Activated CD4-positive, alpha-beta T cell treated with anti-CD3 and anti-CD28 coated beads, Interleukin-2, amount 10 ng/mL, durations not matched to agents 24 days and 14 days (primary cell): Measurements from ENCODE around the gene CCDC78. TPM values are rescaled to one million over a fixed set of nuclear protein-coding genes. Genes with fewer than 3 reads are reported as not detected.

ENCODE experiments used
- DNase-seq: peaks from one replicate; pipeline ENCODE4 v3.0.0; 2022
- H3K27ac Mint-ChIP-seq: one replicate; pipeline ENCODE4 v1.8.0; 2022; ENCODE audit warnings: mild to moderate bottlenecking, mixed read lengths
- H3K27me3 Mint-ChIP-seq: one replicate; pipeline ENCODE4 v1.8.0; 2022; ENCODE audit warnings: mixed read lengths
- H3K36me3 Mint-ChIP-seq: one replicate; pipeline ENCODE4 v1.8.0; 2022; ENCODE audit warnings: low read depth, mild to moderate bottlenecking, mixed read lengths
- H3K4me1 Mint-ChIP-seq: one replicate; pipeline ENCODE4 v1.8.0; 2021; ENCODE audit warnings: mixed read lengths
- H3K4me3 Mint-ChIP-seq: one replicate; pipeline ENCODE4 v1.8.0; 2022; ENCODE audit warnings: mild to moderate bottlenecking, moderate library complexity, mixed read lengths
- H3K9me3 Mint-ChIP-seq: one replicate; pipeline ENCODE4 v1.8.0; 2021; ENCODE audit warnings: mixed read lengths
- intact Hi-C: fragments of 100-400 bp; cut with micrococcal nuclease; formaldehyde crosslinking; loops from one replicate; pipeline ENCODE4 v1.15.1; 2023
- total RNA-seq: library from RNA; stranded (reverse); gene quantifications from 2 replicates; pipeline ENCODE4 v1.2.3, GENCODE V29; 2022

Gene CCDC78
- total RNA-seq, 1 donor from 2014 or later, result 6.9 TPM

DNA sequence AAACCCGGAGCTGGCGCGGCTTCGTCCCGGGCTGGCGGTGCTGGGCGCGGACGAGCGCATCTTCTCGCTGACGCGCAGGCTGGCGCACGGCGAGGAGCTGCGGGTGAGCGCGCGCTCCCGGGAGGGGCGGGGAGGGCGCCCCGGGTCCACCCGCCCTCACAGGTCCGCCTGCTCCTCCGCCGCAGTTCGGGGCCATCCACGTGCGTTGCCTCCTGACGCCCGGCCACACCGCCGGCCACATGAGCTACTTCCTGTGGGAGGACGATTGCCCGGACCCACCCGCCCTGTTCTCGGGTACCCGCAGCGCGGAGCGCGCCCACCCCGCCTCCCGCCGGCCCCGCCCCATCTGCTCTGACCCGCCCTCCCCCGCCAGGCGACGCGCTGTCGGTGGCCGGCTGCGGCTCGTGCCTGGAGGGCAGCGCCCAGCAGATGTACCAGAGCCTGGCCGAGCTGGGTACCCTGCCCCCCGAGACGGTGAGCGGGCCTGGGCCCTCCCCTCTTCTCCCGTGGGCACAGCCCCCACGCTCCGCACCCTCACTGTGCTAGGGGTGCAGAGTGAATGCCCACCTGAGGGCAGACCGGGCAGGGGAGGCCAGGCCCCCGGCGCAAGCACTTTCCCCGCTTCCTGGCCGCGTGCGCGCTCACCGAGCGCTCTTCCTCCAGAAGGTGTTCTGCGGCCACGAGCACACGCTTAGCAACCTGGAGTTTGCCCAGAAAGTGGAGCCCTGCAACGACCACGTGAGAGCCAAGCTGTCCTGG is 2.1 kb upstream of the CCDC78 start:
- Mint-ChIP-seq H3K27ac (no peak overlapping the region), H3K9me3 (no peaks in the 10 kb centered on the region), H3K4me3 (peak overlapping the region; percentile 64), H3K4me1 (no peaks in the 10 kb centered on the region), H3K36me3 (peaks cover 7% of the 10 kb centered on the region), H3K27me3 (peaks cover 3% of the 10 kb centered on the region)
- DNase-seq, result peak; percentile 89
- intact Hi-C loops, result loop anchor here (5.0 kb wide), 1 partner anchor 46 kb away; the partner anchor contains the start of genes JMJD8 and STUB1

DNA sequence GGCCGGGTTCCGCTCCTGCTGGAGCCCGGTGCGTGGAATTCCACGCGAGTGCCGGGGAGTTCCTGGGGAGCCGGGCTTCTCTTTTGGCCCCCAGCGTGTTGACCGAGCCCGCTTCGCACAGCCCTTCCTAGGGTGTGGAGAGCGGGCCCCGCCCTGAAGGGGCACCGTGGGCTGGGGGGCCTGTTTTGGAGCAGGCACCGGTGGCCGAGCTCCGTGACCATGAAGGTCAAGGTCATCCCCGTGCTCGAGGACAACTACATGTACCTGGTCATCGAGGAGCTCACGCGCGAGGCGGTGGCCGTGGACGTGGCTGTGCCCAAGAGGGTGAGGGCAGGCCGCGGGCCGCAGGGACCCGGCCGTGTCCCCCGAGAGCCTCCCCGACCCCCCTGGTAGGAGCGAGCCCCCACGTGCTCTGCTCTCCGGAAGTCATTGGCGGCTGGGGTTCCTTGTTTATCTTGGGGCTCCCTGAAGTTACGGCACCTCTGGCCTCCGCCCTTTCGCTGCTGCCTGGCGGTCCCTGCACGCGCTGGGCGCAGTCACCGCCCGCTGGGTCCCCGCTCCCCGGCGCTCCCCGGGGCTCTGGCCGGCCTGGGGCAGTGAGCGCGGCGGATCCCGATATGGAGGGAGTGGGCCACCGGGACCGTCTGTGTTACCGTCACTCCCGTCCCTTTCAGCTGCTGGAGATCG is 1.2 kb upstream of the CCDC78 start:
- Mint-ChIP-seq H3K27ac (no peak overlapping the region), H3K4me3 (peak overlapping the region; percentile 56), H3K36me3 (peaks cover 2% of the 10 kb centered on the region), H3K27me3 (peaks cover 3% of the 10 kb centered on the region), H3K4me1 (no peaks in the 10 kb centered on the region), H3K9me3 (no peaks in the 10 kb centered on the region)
- intact Hi-C loops, result loop anchor here (5.0 kb wide), 1 partner anchor 45 kb away; the partner anchor contains the start of genes JMJD8 and STUB1
- DNase-seq, result peak; percentile 78

DNA sequence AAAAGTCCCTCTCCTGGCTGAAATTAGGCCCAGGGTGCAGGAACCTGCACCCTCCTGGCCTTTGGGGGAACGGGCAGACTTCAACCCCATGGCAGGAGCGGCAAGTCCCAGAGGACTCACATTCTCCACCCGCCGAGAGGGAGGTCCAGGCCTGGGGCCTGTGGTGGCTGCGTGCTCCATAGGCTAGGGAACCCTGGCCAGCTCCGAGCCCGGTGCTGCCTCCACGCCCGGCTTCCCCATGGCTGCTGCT is 130 bp downstream of the CCDC78 start:
- DNase-seq, result no peak
- Mint-ChIP-seq H3K4me1 (no peaks in the 10 kb centered on the region), H3K9me3 (no peaks in the 10 kb centered on the region), H3K36me3 (no peaks in the 10 kb centered on the region), H3K4me3 (peak overlapping the region; percentile 17), H3K27me3 (peaks cover 3% of the 10 kb centered on the region), H3K27ac (no peak overlapping the region)
- intact Hi-C loops, result loop anchor here (5.0 kb wide), 1 partner anchor 44 kb away; the partner anchor contains the start of genes JMJD8 and STUB1

DNA sequence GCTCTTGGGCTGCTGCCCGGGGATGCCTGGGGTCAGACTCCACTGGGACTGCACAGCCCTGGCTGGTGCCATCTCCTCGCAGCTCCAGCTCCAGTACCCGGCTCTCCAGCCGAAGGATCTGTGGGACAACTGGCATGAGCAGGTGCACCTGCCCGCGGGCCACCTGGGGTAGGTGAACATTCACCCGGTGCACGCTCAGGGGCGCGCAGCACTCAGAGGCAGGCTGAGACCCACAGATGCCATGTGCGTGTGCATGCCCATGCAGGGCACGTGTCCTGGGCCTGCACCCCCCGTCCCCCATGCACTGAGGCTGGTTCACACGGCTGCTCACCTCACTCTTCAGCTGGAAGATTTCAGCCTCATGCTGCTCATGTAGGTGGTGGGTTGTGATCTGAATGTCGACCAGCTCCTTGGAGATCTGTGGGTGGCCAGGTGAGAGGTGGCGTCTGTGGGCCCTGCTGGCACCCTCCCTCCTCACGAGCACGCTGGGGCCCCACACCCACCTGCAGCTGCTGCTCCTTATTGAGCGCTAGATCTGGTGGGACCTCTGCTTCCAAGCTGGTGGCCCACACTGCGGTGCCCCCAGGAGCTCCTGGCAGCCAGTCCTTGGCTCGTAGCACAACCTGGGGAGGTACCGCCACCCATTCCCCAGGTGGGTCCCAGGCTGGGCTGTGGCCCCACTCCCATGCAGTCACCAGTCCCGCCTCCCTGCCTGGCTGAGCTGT is 618 bp downstream of the CCDC78 start:
- no peaks in the 10 kb centered on the region for H3K9me3 Mint-ChIP-seq
- no peaks in the 10 kb centered on the region for H3K36me3 Mint-ChIP-seq
- H3K4me3 Mint-ChIP-seq, result peak overlapping the region; percentile 17
- peak overlapping the region; percentile 15 for H3K27ac Mint-ChIP-seq
- H3K27me3 Mint-ChIP-seq, result peaks cover 3% of the 10 kb centered on the region
- DNase-seq, result no peak
- H3K4me1 Mint-ChIP-seq, result no peaks in the 10 kb centered on the region
- intact Hi-C loops, result loop anchor here (5.0 kb wide), 1 partner anchor 43 kb away; the partner anchor contains the start of genes JMJD8 and STUB1

DNA sequence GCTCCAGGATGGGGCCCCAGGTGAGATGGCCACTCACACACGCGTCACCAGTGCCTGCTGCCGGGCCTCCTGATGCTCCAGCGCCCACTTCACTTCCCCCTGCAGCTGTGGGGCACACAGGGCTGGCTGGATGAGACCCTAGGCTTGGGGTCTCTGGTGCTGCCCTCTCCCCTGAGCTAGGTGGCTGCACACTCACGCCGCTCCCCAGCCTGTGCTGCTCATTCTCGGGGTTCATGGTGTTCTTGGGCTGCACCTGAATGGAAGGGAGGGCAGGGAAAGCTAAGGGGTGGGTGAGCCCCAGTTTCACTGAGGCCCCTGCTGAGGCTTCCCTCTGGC is 1.2 kb downstream of the CCDC78 start:
- Mint-ChIP-seq H3K27ac (no peak overlapping the region), H3K27me3 (peaks cover 6% of the 10 kb centered on the region), H3K4me3 (no peak overlapping the region), H3K4me1 (peaks cover 3% of the 10 kb centered on the region), H3K9me3 (no peaks in the 10 kb centered on the region), H3K36me3 (no peaks in the 10 kb centered on the region)
- no peak for DNase-seq
- intact Hi-C loops, result loop anchor here (5.0 kb wide), 1 partner anchor 43 kb away; the partner anchor contains the start of genes JMJD8 and STUB1

- intact Hi-C loops, result loop anchor here (5.0 kb wide), 1 partner anchor 42 kb away; the partner anchor contains the start of genes JMJD8 and STUB1
- DNase-seq, result no peak
Measured at GRCh38 chr16:724188-725040, 1.8 kb downstream of the CCDC78 start.

DNA sequence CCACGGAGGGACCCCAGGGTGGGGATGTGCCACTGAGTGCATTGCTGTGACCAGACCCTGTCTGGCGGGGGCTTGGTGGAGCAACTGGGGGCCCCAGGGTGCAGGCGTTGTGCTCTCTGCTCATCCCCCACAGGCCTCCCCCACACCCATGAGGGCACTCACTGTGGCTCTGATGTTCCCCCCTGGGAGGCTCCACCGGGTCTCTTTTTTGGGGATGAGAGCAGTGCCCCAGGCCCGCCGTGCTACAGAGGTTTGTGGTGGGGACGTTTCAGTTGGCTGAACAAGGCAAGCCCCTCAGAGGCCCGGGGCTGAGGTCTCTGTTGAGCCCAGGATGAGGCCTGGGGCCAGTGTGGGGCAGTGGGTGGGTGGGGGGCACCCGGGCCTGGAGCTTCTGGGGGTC is 2.5 kb downstream of the CCDC78 start:
- DNase-seq, result no peak
- H3K4me3 Mint-ChIP-seq, result no peak overlapping the region
- no peaks in the 10 kb centered on the region for H3K36me3 Mint-ChIP-seq
- intact Hi-C loops, result no loop called here
- H3K4me1 Mint-ChIP-seq, result peaks cover 3% of the 10 kb centered on the region
- H3K27me3 Mint-ChIP-seq, result peaks cover 13% of the 10 kb centered on the region
- no peaks in the 10 kb centered on the region for H3K9me3 Mint-ChIP-seq
- no peak overlapping the region for H3K27ac Mint-ChIP-seq

More at GRCh38 chr16:724188-725040, 1.8 kb downstream of the CCDC78 start:
- peaks cover 6% of the 10 kb centered on the region for H3K27me3 Mint-ChIP-seq
- H3K27ac Mint-ChIP-seq, result no peak overlapping the region
- H3K9me3 Mint-ChIP-seq, result no peaks in the 10 kb centered on the region
- no peaks in the 10 kb centered on the region for H3K36me3 Mint-ChIP-seq
- H3K4me1 Mint-ChIP-seq, result peaks cover 3% of the 10 kb centered on the region
- H3K4me3 Mint-ChIP-seq, result no peak overlapping the region

- DNase-seq, result no peak
- no peak overlapping the region for H3K27ac Mint-ChIP-seq
- intact Hi-C loops, result no loop called here
- H3K36me3 Mint-ChIP-seq, result no peaks in the 10 kb centered on the region
- no peaks in the 10 kb centered on the region for H3K9me3 Mint-ChIP-seq
- H3K4me1 Mint-ChIP-seq, result peaks cover 3% of the 10 kb centered on the region
- H3K4me3 Mint-ChIP-seq, result peak overlapping the region; percentile 30
- H3K27me3 Mint-ChIP-seq, result peaks cover 14% of the 10 kb centered on the region
Measured at GRCh38 chr16:722835-723633, 3.2 kb downstream of the CCDC78 start.

DNA sequence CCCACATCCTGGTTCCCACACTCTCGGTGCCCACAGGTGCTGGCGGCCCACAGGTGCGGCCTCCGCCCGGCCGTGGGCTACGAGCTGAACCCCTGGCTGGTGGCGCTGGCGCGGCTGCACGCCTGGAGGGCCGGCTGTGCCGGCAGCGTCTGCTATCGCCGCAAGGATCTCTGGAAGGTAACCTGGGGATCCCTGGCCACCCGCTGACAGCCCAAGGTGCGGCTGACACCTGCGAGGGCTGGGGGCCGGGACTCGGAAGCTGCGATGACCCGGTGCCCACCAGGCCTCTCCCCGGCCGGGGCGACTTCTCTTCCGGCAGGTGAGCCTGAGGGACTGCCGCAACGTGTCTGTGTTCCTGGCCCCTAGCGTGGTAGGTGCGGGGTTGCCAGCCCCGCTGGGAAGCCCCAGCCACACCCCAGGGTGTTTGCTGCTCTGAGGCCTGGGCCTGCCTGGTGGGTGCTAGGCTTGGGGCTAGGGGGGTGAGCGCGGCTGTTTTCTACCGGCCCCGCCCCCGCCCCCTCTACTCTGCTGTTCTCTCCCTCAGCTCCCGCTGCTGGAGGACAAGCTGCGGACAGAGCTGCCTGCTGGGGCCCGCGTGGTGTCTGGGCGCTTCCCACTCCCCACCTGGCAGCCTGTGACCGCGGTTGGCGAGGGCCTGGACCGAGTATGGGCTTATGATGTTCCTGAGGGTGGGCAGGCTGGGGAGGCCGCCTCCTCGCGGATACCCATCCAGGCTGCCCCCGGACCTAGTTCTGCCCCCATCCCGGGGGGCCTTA is 4.3 kb downstream of the CCDC78 start:
- H3K4me3 Mint-ChIP-seq, result peak overlapping the region; percentile 70
- intact Hi-C loops, result no loop called here
- H3K27me3 Mint-ChIP-seq, result peaks cover 14% of the 10 kb centered on the region
- no peak overlapping the region for H3K27ac Mint-ChIP-seq
- DNase-seq, result no peak
- H3K9me3 Mint-ChIP-seq, result no peaks in the 10 kb centered on the region
- H3K36me3 Mint-ChIP-seq, result no peaks in the 10 kb centered on the region
- H3K4me1 Mint-ChIP-seq, result peaks cover 3% of the 10 kb centered on the region

GRCh38 chr16:720990-721764 is 5.1 kb downstream of the CCDC78 start, which contains the start of gene ANTKMT:
Gene ANTKMT (plus strand): TSS chr16:721146. CDS start chr16:721275, 129 bp downstream.
- DNase-seq, result peak; percentile 91
- H3K4me1 Mint-ChIP-seq, result peaks cover 3% of the 10 kb centered on the region
- no peaks in the 10 kb centered on the region for H3K36me3 Mint-ChIP-seq
- no peaks in the 10 kb centered on the region for H3K9me3 Mint-ChIP-seq
- intact Hi-C loops, result no loop called here
- peak within 1 kb of the TSS; percentile 85 for H3K4me3 Mint-ChIP-seq
- H3K27me3 Mint-ChIP-seq, result peaks cover 17% of the 10 kb centered on the region
- H3K27ac Mint-ChIP-seq, result peak within 1 kb of the TSS; percentile 80

- DNase-seq, result peak; percentile 76
- Mint-ChIP-seq H3K9me3 (no peaks in the 10 kb centered on the region), H3K4me3 (peak overlapping the region; percentile 85), H3K27ac (peak overlapping the region; percentile 80), H3K27me3 (peaks cover 17% of the 10 kb centered on the region), H3K4me1 (peaks cover 3% of the 10 kb centered on the region), H3K36me3 (no peaks in the 10 kb centered on the region)
- intact Hi-C loops, result no loop called here
Measured at GRCh38 chr16:720447-720989, 5.7 kb downstream of the CCDC78 start.
